H9 (cell line): Measurements from ENCODE around the gene B3GALT5. TPM values are rescaled to one million over a fixed set of nuclear protein-coding genes. Genes with fewer than 3 reads are reported as not detected.

ENCODE experiments used
- DNase-seq: peaks from one replicate; pipeline ENCODE4 v3.0.0-alpha.2; 2017
- H2AFZ ChIP-seq: one replicate; pipeline ENCODE4 v1.6.1; 2013; ENCODE audit warnings: mild to moderate bottlenecking, low read length, control low read depth, moderate library complexity
- H2AK5ac ChIP-seq: 2 replicates; pipeline ENCODE4 v1.6.1; 2013; ENCODE audit warnings: low read length, control low read depth, mixed read lengths; ENCODE audit not compliant: insufficient read length
- H2BK120ac ChIP-seq: one replicate; pipeline ENCODE4 v1.6.1; 2013; ENCODE audit warnings: low read depth, mild to moderate bottlenecking, low read length, control low read depth, inconsistent platforms; ENCODE audit not compliant: poor library complexity, severe bottlenecking
- H2BK12ac ChIP-seq: 2 replicates; pipeline ENCODE4 v1.6.1; 2013; ENCODE audit warnings: low read length, control low read depth, mixed read lengths, low read depth; ENCODE audit not compliant: insufficient read length
- H2BK15ac ChIP-seq: 2 replicates; pipeline ENCODE4 v1.6.1; 2013; ENCODE audit warnings: low read depth, low read length, control low read depth
- H2BK20ac ChIP-seq: one replicate; pipeline ENCODE4 v1.6.1; 2013; ENCODE audit warnings: low read depth, mild to moderate bottlenecking, low read length, control low read depth, inconsistent platforms; ENCODE audit not compliant: poor library complexity, severe bottlenecking
- H2BK5ac ChIP-seq: 2 replicates; pipeline ENCODE4 v1.6.1; 2013; ENCODE audit warnings: low read length, control low read depth, mixed read lengths; ENCODE audit not compliant: insufficient read length
- H3K14ac ChIP-seq: 2 replicates; pipeline ENCODE4 v1.6.1; 2013; ENCODE audit warnings: low read length, control low read depth; ENCODE audit not compliant: insufficient read depth
- H3K18ac ChIP-seq: 2 replicates; pipeline ENCODE4 v1.6.1; 2013; ENCODE audit warnings: low read depth, mild to moderate bottlenecking, mixed read lengths, low read length, control low read depth; ENCODE audit not compliant: insufficient read length
- H3K23ac ChIP-seq: 2 replicates; pipeline ENCODE4 v1.6.1; 2013; ENCODE audit warnings: low read length, control low read depth, mixed read lengths, low read depth; ENCODE audit not compliant: insufficient read length
- H3K23me2 ChIP-seq: 2 replicates; pipeline ENCODE4 v1.6.1; 2013; ENCODE audit warnings: low read depth, mild to moderate bottlenecking, mixed read lengths, low read length, control low read depth; ENCODE audit not compliant: insufficient read length, poor library complexity, severe bottlenecking
- H3K27ac ChIP-seq: 2 replicates; pipeline ENCODE4 v1.5.1; 2013; ENCODE audit warnings: low read length, control low read depth, mixed read lengths, low read depth; ENCODE audit not compliant: insufficient read length
- H3K27me3 ChIP-seq: 2 replicates; pipeline ENCODE4 v1.6.1; 2013; ENCODE audit warnings: low read length, control low read depth, inconsistent platforms; ENCODE audit not compliant: insufficient read depth
- H3K4ac ChIP-seq: 2 replicates; pipeline ENCODE4 v1.6.1; 2013; ENCODE audit warnings: low read depth, mild to moderate bottlenecking, control low read depth, inconsistent platforms, low read length, moderate library complexity
- H3K4me1 ChIP-seq: 2 replicates; pipeline ENCODE4 v1.6.1; 2013; ENCODE audit warnings: low read length, control low read depth, inconsistent platforms; ENCODE audit not compliant: insufficient read depth
- H3K4me2 ChIP-seq: 2 replicates; pipeline ENCODE4 v1.6.1; 2013; ENCODE audit warnings: low read length, control low read depth, mixed read lengths; ENCODE audit not compliant: insufficient read length, insufficient read depth
- H3K56ac ChIP-seq: 2 replicates; pipeline ENCODE4 v1.6.1; 2013; ENCODE audit warnings: low read depth, mild to moderate bottlenecking, mixed read lengths, low read length, control low read depth; ENCODE audit not compliant: insufficient read length
- H3K79me1 ChIP-seq: 2 replicates; pipeline ENCODE4 v1.6.1; 2013; ENCODE audit warnings: low read depth, mild to moderate bottlenecking, moderate library complexity, low read length, control low read depth, inconsistent platforms; ENCODE audit not compliant: insufficient read depth, poor library complexity, severe bottlenecking
- H3K79me2 ChIP-seq: 2 replicates; pipeline ENCODE4 v1.6.1; 2013; ENCODE audit warnings: low read length, control low read depth, inconsistent platforms; ENCODE audit not compliant: insufficient read depth
- H3K9ac ChIP-seq: 2 replicates; pipeline ENCODE4 v1.6.1; 2013; ENCODE audit warnings: low read length, control low read depth, mixed read lengths; ENCODE audit not compliant: insufficient read length; ENCODE audit errors: extremely low read depth
- H3K9me3 ChIP-seq: one replicate; pipeline ENCODE4 v1.6.1; 2013; ENCODE audit warnings: low read depth, low read length, inconsistent platforms; ENCODE audit not compliant: control insufficient read depth
- H3T11ph ChIP-seq: one replicate; pipeline ENCODE4 v1.6.1; 2013; ENCODE audit warnings: mild to moderate bottlenecking, low read length, control low read depth, inconsistent platforms
- H4K20me1 ChIP-seq: one replicate; pipeline ENCODE4 v1.6.1; 2013; ENCODE audit not compliant: control insufficient read depth, insufficient read length, insufficient read depth
- H4K5ac ChIP-seq: 2 replicates; pipeline ENCODE4 v1.6.1; 2013; ENCODE audit warnings: low read depth, mild to moderate bottlenecking, mixed read lengths, low read length, control low read depth; ENCODE audit not compliant: insufficient read length
- H4K8ac ChIP-seq: replicated peaks from 2 replicates; pipeline ENCODE4 v1.6.1; 2013; ENCODE audit warnings: low read length, control low read depth, mixed read lengths, low read depth; ENCODE audit not compliant: insufficient read length
- H4K91ac ChIP-seq: 2 replicates; pipeline ENCODE4 v1.6.1; 2013; ENCODE audit warnings: low read depth, mild to moderate bottlenecking, moderate library complexity, mixed read lengths, low read length, control low read depth; ENCODE audit not compliant: insufficient read length
- H3K27ac Mint-ChIP-seq, 3 experiments: 2 replicates in 2 of 3; 3 replicates in 1 of 3; pipeline ENCODE4 v1.8.0; 2020 to 2021; ENCODE audit warnings: mixed read lengths in 3 of 3, mild to moderate bottlenecking in 1 of 3, moderate library complexity in 1 of 3
- H3K27me3 Mint-ChIP-seq: 2 replicates; pipeline ENCODE4 v1.8.0; 2021; ENCODE audit warnings: low read depth, mild to moderate bottlenecking, moderate library complexity, mixed read lengths
- H3K36me3 Mint-ChIP-seq, 3 experiments: 2 replicates in 2 of 3; 3 replicates in 1 of 3; pipeline ENCODE4 v1.8.0; 2020 to 2021; ENCODE audit warnings: low read depth in 3 of 3, mixed read lengths in 3 of 3; ENCODE audit not compliant: insufficient read depth in 1 of 3
- H3K4me1 Mint-ChIP-seq, 2 experiments: 2 replicates each; pipeline ENCODE4 v1.8.0; 2020; ENCODE audit warnings: mixed read lengths in 2 of 2
- H3K4me3 Mint-ChIP-seq, 2 experiments: 2 replicates in 1 of 2; 3 replicates in 1 of 2; pipeline ENCODE4 v1.8.0; 2020 to 2021; ENCODE audit warnings: mild to moderate bottlenecking in 2 of 2, mixed read lengths in 2 of 2, moderate library complexity in 1 of 2
- H3K9me3 Mint-ChIP-seq, 2 experiments: 2 replicates in 1 of 2; 3 replicates in 1 of 2; pipeline ENCODE4 v1.8.0; 2020; ENCODE audit warnings: mild to moderate bottlenecking in 2 of 2, mixed read lengths in 2 of 2, moderate library complexity in 1 of 2
- CTCF ChIP-seq: fragments of 200-600 bp; sonication (generic); conservative IDR thresholded peaks from 3 replicates; pipeline ENCODE4 v1.8.0; 2021; ENCODE audit warnings: antibody characterized with exemption, mild to moderate bottlenecking
- WGBS: extraction: QIAGEN DNeasy Blood & Tissue Kit; methylation state at CpG from one replicate; pipeline ENCODE4 v1.1.7; 2013; ENCODE audit warnings: missing lambda C conversion rate, low lambda C conversion rate, mixed read lengths; ENCODE audit not compliant: insufficient read length; ENCODE audit errors: extremely low coverage; 5-methylcytosine and 5-hydroxymethylcytosine counted together
- total RNA-seq: library from RNA; stranded (reverse); gene quantifications from 2 replicates; pipeline ENCODE4 v1.2.1, GENCODE V29; 2021

The B3GALT5 gene
- total RNA-seq, 1 experiment from 2014 or later: 24.7 TPM

GRCh38 chr21:39663742-39664492 lies 51.2 kb downstream of the B3GALT5 start:
- no peaks in the 10 kb centered on the region for H3K79me2 ChIP-seq
- H3K4me1 Mint-ChIP-seq: peaks cover 26 to 27% of the 10 kb centered on the region in 2 experiments
- H2BK15ac ChIP-seq: no peak overlapping the region
- H2BK120ac ChIP-seq: no peak overlapping the region
- no peak overlapping the region for H2AFZ ChIP-seq
- no peak overlapping the region for H3K18ac ChIP-seq
- no peaks in the 10 kb centered on the region for H3K23me2 ChIP-seq
- no peak overlapping the region for H2BK12ac ChIP-seq
- no peak overlapping the region for H3K9ac ChIP-seq
- no peak overlapping the region for H4K91ac ChIP-seq
- peak overlapping the region in 2 of 3 experiments; percentile 40 to 62; a peak in 3 of 7 replicates for H3K27ac Mint-ChIP-seq
- H3K4me3 Mint-ChIP-seq: no peak overlapping the region
- no peak overlapping the region for H3K23ac ChIP-seq
- H3K9me3 ChIP-seq: no peaks in the 10 kb centered on the region
- no peak overlapping the region for H3K56ac ChIP-seq
- no peaks in the 10 kb centered on the region for H4K20me1 ChIP-seq
- no peak overlapping the region for H3K14ac ChIP-seq
- H3T11ph ChIP-seq: no peak overlapping the region
- H2BK5ac ChIP-seq: no peak overlapping the region
- H2AK5ac ChIP-seq: no peak overlapping the region
- H3K4ac ChIP-seq: no peak overlapping the region
- H3K36me3 Mint-ChIP-seq: peaks cover 53 to 84% (median 58%) of the 10 kb centered on the region in 3 experiments
- H3K4me2 ChIP-seq: no peak overlapping the region
- TF ChIP-seq CTCF: no peak
- peaks cover 2% of the 10 kb centered on the region for H3K79me1 ChIP-seq
- H3K9me3 Mint-ChIP-seq: no peaks in the 10 kb centered on the region
- no peaks in the 10 kb centered on the region for H3K4me1 ChIP-seq
- H4K8ac ChIP-seq: no peak overlapping the region
- no peak overlapping the region for H4K5ac ChIP-seq
- DNase-seq: no peak
- H2BK20ac ChIP-seq: no peak overlapping the region
- WGBS: no CpG with 5 or more reads among the region's 15 CpGs
- H3K27ac ChIP-seq: no peak overlapping the region
- no peaks in the 10 kb centered on the region for H3K27me3 ChIP-seq
- H3K27me3 Mint-ChIP-seq: no peaks in the 10 kb centered on the region
